Activated T-cell treated with anti-CD3 and anti-CD28 coated beads for 24 hours (primary cell): ENCODE measurements around the gene OLA1.
"Not testable (repeated sequence)": the region's sequence is repeated elsewhere in the genome, so short reads cannot be mapped to it uniquely, and the experiment has no call there.

ENCODE experiments used
- DNase-seq: peaks from one replicate; pipeline ENCODE4 v3.0.0-alpha.2; 2020; ENCODE audit warnings: low read depth

OLA1 gene

DNA sequence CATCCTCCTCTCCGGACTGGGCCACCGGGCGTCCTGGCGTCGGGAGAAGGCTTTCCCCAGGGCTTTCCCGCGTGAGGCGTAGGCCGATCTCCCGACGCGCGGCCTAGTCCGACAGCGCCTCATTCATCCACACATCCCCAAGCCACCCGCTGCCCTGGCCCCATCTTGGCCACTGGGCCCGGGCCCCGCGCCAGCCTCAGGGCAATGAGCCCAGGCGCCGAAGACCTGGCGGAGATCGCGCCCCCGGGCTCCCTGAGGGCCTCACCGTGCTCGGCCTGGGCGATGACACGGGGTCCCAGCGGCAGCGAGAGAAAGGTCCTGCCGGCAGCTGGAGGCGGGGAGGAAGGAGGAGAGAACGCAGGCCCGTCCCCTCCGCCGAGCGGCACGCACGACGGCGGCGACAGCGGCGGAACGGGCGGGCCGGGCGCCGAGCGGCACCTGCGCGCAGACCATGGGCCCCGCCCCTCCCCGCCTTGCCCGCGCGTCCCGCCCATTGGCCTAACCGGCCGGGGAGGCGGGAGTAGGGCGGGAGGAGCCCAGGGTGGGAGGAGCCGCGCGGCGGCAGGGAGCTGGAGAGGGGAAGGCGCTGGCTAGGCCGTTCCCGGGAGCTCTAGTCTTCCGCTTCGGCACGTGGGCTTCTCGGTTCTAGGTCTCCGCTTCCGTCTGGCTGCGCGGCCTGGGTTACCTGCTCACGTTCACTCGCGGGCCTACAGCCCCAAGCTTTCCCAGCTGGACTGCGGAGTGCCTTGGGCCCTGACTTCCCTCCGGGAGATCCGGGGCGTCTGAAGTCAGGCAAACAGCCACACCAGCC, at the start of gene OLA1:
OLA1 (minus strand) TSS at position 346 of the 811 bp plus-strand sequence. CDS start 1,717 bp downstream, outside the sequence.
- DNase-seq = peak; percentile 96

DNA sequence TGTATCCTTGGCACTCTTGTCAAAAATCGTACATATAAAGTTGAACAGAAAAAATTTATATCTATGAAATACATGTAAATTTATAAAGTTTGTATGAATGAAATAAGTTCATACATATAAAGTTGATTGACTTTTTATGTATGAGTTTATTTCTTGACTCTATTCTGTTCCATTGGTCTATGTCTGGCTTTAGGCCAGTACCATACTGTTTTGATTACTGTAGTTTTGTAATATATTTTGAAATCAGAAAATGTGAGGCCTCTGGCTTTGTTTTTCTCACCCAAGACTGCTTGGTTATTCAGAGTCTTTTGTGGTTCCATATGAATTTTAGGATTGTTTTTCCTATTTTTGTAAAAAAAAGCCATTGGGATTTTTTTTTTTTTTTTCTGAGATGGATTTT, 44.6 kb upstream of the OLA1 start:
- no peak for DNase-seq

DNA sequence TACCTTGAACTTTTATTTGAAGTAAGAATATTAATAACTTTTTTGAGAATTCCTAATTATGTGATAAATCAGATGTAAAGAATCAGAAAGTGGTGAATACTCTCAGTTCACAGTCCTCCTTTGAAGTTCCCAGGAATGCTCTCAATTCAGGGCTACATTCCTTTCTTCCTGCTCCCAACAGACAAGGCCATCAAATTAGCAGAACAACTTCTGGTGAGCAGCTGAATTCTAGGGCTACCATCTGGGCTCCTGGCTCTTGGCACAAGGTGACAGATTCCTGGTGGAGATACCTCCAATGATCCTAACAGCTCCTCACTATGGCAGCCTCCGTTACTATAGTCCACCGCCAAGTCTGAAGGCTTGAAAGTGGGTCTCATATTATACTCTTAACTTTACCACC, 37.8 kb upstream of the OLA1 start:
- DNase-seq = no peak

DNA sequence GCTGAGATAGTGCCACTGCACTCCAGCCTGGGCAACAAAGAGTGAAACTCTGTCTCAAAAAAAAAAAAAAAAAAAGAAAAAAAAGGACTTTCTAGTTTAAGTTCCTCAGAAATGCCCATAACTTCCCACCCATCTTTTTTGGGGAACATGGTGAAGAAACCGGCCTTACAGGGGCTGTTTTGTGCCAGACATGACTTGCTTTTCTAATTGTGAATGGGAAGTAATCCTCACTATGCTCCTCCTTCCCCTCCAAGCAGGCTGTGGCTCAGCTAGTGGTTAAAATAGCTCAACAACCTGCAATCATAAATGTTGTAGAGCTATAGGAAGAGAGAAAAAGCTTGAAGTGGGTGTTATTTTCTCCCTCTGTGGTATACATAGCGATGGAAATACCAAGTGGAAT, 34.1 kb upstream of the OLA1 start:
- DNase-seq = no peak

DNA sequence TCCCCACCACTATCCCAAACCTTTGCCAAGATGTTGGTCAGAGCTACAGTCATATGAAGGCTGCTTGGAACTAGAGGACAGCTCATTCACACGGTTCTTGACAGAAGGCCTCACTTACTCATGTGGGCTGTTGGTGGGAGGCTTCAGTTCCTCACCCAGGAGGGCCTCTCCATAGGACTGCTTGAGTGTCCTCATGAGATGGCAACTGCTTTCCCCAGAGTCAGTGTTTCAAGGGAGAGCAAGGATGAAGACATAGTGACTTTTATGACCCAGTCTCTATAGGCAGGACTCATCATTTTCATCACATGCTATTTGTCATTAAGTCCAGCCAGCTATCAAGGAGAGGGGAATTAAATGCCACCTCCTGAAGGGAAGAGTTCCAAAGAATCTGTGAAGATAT, 33.4 kb upstream of the OLA1 start:
- no peak for DNase-seq

DNA sequence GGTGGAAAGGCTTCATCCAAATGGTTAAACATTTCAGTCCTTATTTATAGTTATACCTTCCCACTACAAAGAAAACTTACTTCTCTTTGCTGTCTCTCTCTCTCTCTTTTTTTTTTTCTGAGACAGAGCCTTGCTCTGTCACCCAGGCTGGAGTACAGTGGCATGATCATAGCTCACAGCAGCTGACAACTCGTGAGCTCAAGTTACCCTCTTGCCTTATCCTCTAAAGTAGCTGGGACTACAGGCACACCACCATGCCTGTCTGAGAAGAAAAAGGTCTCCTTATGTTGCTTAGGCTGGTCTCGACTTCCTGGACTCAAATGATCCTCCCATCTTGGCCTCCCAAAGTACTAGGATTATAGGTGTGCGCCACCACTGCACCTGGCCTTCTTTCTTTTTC, 32.3 kb upstream of the OLA1 start:
- DNase-seq = no peak

DNA sequence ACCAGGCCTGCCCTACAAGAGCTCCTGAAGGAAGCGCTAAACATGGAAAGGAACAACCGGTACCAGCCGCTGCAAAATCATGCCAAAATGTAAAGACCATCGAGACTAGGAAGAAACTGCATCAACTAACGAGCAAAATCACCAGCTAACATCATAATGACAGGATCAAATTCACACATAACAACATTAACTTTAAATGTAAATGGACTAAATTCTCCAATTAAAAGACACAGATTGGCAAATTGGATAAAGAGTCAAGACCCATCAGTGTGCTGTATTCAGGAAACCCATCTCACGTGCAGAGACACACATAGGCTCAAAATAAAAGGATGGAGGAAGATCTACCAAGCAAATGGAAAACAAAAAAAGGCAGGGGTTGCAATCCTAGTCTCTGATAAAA, 21.9 kb upstream of the OLA1 start:
- not testable (repeated sequence) for DNase-seq

DNA sequence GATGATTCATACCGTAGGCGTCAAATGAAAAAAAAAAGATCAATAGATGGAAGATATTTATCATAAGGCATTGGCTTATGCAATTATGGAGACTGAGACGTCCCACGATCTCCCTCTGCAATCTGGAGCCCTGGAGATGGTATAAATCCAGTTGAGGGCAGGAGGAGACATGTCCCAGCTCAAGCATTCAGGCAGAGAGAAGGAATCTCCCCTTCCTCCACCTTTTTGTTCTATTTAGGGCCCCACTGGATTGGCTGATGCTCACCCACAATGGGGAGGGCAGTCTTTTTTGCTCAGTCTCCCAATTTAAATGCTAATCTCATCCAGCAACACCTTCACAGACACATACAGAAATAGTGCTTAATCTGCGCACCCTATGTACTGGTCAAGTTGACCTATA, 18.0 kb upstream of the OLA1 start:
- no peak for DNase-seq

DNA sequence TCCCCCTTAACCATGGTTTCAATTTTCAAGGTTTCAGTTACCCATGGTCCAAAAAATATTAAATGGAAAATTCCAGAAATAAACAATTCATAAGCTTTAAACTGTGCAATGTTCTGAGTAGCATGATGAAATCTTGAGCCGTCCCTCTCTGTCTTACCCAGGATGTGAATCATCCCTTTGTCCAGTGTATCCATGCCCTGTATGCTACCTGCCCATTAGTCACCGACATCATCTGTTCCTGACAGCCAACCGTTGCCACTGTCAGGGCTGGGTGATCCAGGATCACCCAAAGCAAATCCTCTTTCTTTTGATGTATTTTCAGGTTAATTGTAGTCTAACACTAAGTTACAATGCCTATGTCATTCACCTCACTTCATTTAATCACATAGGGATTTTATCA, 15.7 kb upstream of the OLA1 start:
- no peak for DNase-seq

DNA sequence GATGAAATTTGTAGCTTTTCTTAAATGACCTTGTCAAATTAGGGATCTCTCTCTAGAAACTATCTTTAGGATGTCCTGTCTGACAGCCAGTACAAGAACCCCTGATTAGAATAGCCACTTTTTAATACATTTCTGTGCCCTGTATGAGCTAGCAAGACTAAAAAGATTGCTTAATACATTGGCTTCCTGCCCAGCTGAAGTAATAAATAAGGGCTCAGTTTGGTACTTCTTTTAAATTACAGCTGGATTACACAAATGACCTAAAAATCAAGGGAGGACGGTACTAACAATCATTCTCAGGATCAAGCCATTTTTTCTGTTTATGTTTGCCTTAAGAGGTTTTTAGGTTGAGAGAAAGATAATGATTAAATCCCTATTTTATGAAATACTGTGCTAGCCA, 11.6 kb upstream of the OLA1 start:
- DNase-seq = no peak

DNA sequence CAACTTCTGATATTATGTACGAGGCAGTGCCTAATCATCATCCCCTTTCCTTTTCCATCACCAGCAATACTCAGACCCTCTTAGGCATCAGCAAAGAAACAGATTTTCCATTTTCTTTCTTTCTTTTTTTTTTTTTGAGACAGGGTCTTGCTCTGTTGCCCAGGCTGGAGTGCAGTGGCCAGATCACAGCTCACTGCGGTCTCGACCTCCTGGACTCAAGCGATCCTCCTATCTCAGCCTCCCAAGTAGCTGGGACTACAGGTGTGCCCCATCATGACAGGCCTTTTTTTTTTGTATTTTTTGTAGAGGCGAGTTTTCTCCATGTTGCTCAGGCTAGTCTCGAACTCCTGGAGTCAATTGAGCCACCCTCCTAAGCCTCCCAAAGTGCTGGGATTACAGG, 5.9 kb upstream of the OLA1 start:
- no peak for DNase-seq

DNA sequence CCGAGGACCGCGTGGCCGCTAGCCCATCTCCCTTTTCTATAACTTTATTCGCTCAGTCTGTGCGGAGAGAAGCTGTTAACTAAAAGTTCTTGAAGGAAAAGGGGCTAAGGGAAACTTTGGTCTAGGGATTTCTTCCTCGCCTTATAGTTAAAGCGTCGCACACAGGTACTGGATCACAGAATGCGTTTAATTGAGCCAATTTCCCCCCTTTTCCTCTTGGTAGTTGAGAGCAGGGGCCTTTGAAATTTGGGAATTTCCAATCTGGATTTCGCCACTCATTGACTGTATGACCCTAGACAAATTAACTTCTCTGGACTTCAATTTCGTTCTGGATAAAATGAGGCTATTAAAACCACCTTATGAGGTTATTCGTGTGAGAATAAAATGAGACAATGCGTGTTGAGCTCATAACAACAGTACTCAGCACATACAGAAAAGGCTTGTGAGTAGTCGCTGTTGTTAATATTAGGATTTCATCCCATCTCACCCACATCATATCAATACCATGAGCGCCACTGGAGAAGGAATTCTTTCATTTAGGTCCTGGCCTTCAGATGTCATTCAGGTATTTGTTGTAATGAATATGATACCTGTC, 763 bp upstream of the OLA1 start:
- no peak for DNase-seq

DNA sequence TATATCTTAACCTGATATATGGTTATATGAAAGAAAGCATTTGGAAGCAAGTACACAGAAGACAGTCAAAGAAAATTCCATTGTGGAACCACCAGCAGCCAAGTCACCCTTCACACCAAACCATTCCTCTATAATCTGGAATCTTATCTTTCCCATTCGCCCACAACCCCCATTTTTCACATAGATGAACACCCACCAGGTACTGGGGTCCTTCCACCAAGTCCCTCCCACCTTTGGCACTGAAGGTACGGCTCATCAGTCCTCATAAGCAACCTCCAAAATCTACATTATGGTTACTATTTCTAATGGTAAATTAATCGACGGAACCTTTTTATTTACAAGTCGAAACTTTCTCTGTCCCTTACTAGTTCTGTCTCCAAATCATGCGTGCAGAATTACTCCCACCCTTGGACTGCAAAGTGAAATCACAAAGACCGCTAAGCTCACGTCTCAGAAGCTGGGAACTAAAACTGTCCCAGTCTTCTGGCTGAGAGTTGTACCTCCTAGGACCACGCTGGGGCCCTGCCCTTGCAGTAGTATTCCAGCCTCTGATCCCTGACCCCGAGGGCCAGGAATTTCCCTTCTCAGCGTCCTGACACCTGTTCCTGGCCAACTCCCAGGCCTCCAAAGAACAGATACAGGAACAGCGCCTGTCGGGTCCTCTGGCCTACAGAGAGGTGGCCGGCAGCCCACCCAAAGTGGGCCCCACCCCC, 702 bp downstream of the OLA1 start:
- no peak for DNase-seq

DNA sequence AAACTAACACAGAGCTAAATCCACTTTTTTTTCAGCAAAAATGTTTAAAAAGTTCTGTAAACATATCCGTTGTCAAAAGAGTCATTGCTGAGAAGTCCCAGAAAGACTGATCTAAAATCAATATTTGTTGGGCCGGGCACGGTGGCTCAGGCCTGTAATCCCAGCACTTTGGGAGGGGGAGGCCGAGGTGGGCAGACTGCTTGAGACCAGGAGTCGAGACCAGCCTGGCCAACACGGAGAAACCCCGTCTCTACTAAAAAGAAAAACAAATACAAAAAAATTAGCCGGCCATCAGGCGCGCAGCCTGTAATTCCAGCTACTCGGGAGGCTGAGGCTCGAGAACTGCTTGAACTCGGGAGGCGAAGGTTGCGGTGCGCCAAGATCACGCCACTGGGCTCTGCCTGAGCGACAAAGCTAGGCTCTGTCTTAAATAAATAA, 1.4 kb downstream of the OLA1 start:
- no peak for DNase-seq

DNA sequence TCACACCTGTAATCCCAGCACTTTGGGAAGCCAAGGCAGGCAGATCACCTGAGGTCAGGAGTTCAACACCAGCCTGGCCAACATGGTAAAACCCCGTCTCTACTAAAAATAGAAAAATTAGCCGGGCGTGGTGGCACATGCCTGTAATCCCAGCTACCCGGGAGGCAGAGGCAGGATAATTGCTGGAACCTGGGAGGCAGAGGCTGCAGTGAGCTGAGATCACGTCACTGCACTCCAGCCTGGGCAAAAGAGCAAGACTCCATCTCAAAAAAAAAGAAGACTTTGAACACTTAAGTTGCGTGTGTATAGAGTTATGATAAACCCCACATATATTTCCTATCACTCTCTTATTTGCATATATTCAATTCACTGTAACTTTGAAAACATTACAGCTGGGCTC, 2.7 kb downstream of the OLA1 start:
- DNase-seq = not testable (repeated sequence)

DNA sequence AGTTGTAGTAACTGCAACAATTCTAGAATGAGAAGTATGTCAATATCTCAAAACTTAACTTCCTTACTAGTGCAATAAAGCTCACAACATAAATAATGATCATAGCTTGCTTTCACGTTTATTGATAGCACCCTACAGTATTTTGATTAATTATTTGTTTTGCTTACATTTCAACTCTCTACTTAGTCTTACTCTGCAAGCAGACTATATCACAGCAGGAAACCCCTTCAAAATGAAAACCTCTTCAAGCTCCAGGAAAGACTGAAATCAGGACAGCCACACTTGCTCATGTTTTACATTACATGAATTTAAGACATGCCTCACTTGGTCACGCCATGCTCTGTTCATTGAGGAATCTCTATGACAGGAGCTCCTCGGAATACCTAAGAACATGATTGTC, 3.3 kb downstream of the OLA1 start:
- DNase-seq = no peak

DNA sequence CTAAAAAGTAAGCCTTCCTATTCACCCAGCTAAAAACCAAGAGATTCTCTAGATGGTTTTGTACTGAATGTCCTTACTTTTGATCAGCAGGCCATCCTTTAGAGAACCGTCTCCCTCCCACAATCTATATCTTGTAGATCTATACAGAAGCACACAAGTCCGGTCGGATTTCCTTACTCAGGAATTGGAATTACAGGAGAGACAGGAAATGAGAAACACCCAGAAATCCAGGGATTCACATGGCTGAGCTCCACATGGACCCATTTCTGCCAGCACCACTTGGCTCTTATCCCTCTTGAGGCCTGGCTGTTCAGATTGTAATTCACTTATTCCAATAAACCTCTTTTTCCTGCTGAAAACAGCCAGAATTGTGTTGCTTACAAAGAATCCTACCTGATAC, 4.5 kb downstream of the OLA1 start:
- DNase-seq = no peak

DNA sequence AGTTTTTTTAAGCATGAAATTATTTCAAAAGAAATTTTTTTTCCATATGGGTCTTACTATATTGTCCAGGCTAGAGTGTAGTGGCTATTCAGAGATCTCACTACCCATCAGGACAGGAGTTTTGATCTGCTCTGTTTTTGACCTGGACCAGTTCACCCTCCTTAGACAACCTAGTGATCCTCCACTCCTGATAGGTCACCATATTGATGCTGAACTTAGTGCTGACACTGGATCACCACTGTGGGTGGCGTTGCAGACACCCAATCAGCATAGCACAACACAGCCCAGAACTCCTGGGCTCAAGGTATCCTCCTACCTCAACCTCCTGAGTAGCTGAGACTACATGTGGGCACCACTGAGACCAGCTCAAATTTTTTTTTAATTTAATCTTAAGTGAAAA, 8.2 kb downstream of the OLA1 start:
- DNase-seq = no peak

DNA sequence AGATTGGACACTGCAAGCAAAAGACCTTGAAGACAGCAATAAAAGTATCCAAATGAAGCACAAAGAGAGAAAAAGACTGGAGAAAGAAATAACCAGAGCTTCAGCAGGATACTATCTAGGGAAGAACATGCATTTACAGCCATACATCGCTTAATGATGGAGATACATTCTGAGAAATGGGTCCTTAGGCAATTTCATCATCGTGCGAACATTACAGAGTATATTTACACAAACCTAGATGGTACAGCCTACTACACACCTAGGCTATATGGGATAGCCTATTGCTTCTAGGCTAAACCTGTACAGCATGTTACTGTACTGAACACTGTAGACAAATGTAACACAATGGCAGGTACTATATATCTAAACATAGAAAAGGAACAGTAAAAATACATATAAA, 11.9 kb downstream of the OLA1 start:
- DNase-seq = no peak

DNA sequence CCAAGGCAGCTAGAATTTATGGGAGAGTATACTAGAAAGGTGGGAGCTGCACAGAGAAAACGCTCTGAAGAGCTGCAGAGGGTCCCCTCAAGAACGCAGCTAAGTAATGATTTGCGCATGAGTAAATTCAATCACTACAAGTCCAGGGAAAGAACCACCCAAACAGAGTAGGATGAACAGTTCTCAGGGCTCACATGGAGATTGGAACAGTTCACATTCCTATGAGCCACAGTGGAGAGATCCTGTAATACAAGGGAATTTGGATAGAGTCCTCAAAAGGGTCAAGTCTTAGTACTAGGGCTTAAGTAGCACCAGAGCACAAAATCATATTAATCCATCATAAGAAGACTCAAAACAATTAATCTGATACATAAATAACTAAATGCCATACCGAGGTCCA, 12.7 kb downstream of the OLA1 start:
- DNase-seq = no peak

DNA sequence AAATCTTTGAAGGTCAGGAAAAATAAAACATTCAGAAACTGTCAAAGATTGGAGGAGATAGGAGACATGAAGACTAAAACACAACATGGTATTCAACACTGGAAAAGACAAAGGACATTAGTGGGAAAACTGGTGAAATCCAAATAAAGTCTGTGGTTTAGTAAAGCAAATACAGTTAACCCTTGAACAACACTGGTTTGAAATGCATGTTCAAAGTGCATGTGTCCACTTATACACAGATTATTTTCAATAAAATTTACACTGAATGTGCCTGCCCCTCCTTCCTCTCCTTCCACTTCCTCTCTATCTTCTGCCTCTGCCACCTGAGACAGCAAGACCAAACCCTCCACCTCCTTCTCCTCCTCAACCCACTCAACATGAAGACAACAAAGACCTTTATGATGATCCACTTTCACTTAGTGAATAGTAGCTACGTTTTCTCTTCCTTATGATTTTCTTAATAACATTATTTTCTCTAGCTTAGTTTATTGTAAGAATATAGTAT, 14.5 kb downstream of the OLA1 start:
- no peak for DNase-seq

DNA sequence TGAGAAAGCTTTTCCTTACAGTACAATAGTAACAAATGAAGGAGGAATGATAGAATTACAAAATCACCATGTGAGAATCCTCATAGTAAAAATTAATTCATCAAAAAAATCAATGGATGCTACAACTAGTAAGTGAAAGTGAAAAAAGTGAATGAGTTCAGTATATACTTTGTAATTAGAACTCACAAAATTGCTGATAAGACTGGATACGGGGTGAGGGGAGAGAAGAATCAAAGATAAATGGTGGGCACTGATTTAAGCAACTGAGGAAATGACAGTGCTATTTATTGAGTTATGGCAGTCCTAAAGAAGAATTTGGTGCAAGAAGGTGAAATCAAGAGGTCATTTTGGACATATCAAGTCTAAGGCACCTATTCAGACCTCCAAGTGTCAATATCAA, 20.6 kb downstream of the OLA1 start:
- DNase-seq = no peak

DNA sequence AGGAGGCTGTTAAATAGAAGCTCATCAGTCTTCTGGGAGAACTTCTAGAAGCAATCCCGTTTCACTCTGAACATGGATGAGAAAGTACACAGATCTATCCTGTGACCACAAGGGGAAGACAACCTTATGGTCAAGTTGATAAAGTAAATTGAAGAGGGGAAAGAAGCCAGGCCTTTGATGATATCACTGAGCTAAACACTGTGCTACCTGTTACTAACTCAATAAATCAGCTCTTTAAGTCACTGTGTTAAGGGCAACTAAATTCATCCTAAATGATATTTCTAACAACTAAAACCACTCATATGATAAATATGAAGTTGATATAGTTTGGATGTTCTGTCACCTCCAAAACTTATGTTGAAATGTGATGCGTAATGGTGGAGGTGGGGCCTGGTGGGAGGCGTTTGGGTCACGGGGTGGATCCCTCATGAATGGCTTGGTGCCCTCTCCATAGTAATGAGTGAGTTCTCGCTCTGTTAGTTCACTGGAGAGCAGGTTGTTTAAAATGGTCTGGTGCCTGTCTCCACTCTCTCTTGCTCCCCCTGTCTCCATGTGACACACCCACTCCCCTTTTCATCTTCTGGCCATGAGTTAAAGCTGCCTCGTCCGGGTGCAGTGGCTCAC, 23.6 kb downstream of the OLA1 start:
- DNase-seq = no peak
